ENCODE results near the gene CYSRT1. TPM values are rescaled to one million over a fixed set of nuclear protein-coding genes. Genes with fewer than 3 reads are reported as not detected.
A peak's percentile ranks its signal among the peaks of the same experiment; 100 is the strongest.

The CYSRT1 gene
- total RNA-seq, 3 donors from 2014 or later = 0.29 to 0.66 (median 0.32) TPM

GRCh38 chr9:137188086-137188489 is 36.9 kb upstream of the CYSRT1 start:
- Histone ChIP-seq H3K27ac (peak overlapping the region; percentile 92 to 99), H3K36me3 (no peaks in the 10 kb centered on the region), H3K4me3 (peak overlapping the region; percentile 96 to 100 (median 99)), H3K9me3 (no peaks in the 10 kb centered on the region), H3K27me3 (no peaks in the 10 kb centered on the region), H3K4me1 (peaks cover 28 to 31% of the 10 kb centered on the region in 2 donors)
- TF ChIP-seq, protein P1, sequence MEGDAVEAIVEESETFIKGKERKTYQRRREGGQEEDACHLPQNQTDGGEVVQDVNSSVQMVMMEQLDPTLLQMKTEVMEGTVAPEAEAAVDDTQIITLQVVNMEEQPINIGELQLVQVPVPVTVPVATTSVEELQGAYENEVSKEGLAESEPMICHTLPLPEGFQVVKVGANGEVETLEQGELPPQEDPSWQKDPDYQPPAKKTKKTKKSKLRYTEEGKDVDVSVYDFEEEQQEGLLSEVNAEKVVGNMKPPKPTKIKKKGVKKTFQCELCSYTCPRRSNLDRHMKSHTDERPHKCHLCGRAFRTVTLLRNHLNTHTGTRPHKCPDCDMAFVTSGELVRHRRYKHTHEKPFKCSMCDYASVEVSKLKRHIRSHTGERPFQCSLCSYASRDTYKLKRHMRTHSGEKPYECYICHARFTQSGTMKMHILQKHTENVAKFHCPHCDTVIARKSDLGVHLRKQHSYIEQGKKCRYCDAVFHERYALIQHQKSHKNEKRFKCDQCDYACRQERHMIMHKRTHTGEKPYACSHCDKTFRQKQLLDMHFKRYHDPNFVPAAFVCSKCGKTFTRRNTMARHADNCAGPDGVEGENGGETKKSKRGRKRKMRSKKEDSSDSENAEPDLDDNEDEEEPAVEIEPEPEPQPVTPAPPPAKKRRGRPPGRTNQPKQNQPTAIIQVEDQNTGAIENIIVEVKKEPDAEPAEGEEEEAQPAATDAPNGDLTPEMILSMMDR (IDR thresholded peaks at IDR 0.05) = no peak
- TF ChIP-seq POLR2A (IDR thresholded peaks at IDR 0.05) (no peak), POLR2AphosphoS5 (IDR thresholded peaks at IDR 0.05) (no peak)
- DNase-seq (ENCODE audit: low spot score in 2 of 2) = no peak
- intact Hi-C loops (cut with DNase I; ENCODE audit: low total_unique reads) = no loop called here

GRCh38 chr9:137188490-137189296 is 36.3 kb upstream of the CYSRT1 start, which contains the start of the genes ANAPC2 and SSNA1:
Gene ANAPC2 (minus strand): TSS chr9:137188560. CDS start chr9:137188532, 28 bp downstream.
Gene SSNA1 (plus strand): TSS chr9:137188676. CDS start chr9:137188727, 51 bp downstream.
- Histone ChIP-seq H3K4me3 (peak within 1 kb of the TSS; percentile 96 to 100 (median 99)), H3K36me3 (no peaks in the 10 kb centered on the region), H3K4me1 (peaks cover 28 to 31% of the 10 kb centered on the region in 2 donors), H3K9me3 (no peaks in the 10 kb centered on the region), H3K27ac (peak within 1 kb of the TSS; percentile 92 to 99), H3K27me3 (no peaks in the 10 kb centered on the region)
- DNase-seq (ENCODE audit: low spot score in 2 of 2) = peak; percentile 90 to 92
- intact Hi-C loops (cut with DNase I; ENCODE audit: low total_unique reads) = no loop called here
- TF ChIP-seq, protein P1 (IDR thresholded peaks at IDR 0.05) = peak in 2 of 3 donors; percentile 8 to 27
- TF ChIP-seq POLR2A (IDR thresholded peaks at IDR 0.05) (peak; percentile 82), POLR2AphosphoS5 (IDR thresholded peaks at IDR 0.05) (peak; percentile 96 to 98 (median 97))

DNA sequence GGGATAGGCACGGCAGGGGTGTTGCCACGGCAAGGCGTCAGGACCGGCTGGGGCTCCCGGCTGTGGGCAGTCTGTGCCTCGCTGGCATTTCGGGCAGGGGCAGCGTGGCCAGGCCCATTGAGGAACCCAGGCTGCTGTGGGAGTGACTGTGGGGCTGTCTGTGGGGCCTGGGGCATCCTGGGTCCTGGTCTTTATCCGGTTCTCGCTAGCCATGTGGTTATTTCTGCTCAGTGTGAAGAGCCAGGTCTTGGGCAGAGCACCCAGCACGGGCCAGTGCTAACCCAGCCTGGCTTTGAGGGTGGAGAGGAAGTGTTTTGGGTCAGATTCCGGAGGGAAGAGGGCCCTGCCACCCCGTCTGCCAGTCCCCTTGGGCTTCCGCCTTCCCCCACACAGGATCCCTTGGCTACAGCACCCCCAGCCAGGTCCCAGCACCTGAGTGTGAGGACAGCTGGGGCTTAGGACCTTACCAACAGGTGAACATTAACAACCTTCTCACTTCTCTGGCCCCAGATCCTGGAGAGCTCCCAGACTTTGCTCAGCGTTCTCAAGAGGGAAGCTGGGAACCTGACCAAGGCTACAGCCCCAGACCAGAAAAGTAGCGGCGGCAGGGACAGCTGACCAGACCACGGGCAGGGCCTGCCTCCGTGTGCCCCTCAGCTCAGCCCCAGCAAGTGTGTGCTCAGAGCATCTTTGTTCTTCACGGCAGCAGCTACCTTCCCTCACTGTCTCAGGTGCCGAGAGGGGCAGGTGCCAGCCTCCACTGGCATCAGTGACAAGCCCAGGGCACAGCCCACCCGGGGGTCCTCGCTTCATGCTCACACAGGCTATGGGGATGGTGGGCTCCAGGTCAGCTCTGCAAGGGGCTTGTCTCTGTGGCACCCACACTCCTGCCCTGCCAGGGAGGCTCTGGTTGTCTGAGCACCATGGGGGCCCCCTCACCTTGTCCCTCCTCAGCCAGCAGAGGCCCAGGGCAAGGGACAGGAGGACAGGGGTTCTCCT is 35.4 kb upstream of the CYSRT1 start:
- intact Hi-C loops (cut with DNase I; ENCODE audit: low total_unique reads) = no loop called here
- H3K27ac ChIP-seq = peak overlapping the region; percentile 92 to 99
- H3K36me3 ChIP-seq = no peaks in the 10 kb centered on the region
- no peaks in the 10 kb centered on the region for H3K9me3 ChIP-seq
- peaks cover 28 to 34% of the 10 kb centered on the region in 2 donors for H3K4me1 ChIP-seq
- TF ChIP-seq POLR2AphosphoS5 (IDR thresholded peaks at IDR 0.05) = no peak
- TF ChIP-seq, protein P1 (IDR thresholded peaks at IDR 0.05) = peak in 1 of 3 donors; percentile 24
- no peak for DNase-seq (ENCODE audit: low spot score in 2 of 2)
- H3K4me3 ChIP-seq = peak overlapping the region; percentile 96 to 100 (median 99)
- no peaks in the 10 kb centered on the region for H3K27me3 ChIP-seq

GRCh38 chr9:137190315-137190856 is 34.6 kb upstream of the CYSRT1 start:
- H3K9me3 ChIP-seq = no peaks in the 10 kb centered on the region
- H3K27me3 ChIP-seq = no peaks in the 10 kb centered on the region
- peaks cover 28 to 42% of the 10 kb centered on the region in 2 donors for H3K4me1 ChIP-seq
- DNase-seq (ENCODE audit: low spot score in 2 of 2) = no peak
- H3K4me3 ChIP-seq = peak overlapping the region in 2 of 3 donors; percentile 99 to 100
- H3K27ac ChIP-seq = peak overlapping the region; percentile 92 to 99
- intact Hi-C loops (cut with DNase I; ENCODE audit: low total_unique reads) = no loop called here
- TF ChIP-seq, protein P1 (IDR thresholded peaks at IDR 0.05) = no peak
- TF ChIP-seq POLR2AphosphoS5 (IDR thresholded peaks at IDR 0.05) (no peak), POLR2A (IDR thresholded peaks at IDR 0.05) (no peak)
- H3K36me3 ChIP-seq = no peaks in the 10 kb centered on the region
